HepG2 (cell line): Measurements from ENCODE around the gene CST8. TPM values are rescaled to one million over a fixed set of nuclear protein-coding genes. Genes with fewer than 3 reads are reported as not detected.

Experiments used
- AHR ChIP-seq: IDR thresholded peaks from 2 replicates; pipeline ENCODE4 v1.6.1; 2018; ENCODE audit warnings: missing genetic modification reagents, missing compliant biosample characterization
- CEBPB ChIP-seq: IDR thresholded peaks from 2 replicates; pipeline ENCODE4 v1.6.1; 2011; ENCODE audit warnings: low read depth, low read length, improper control_type of control experiment, borderline replicate concordance
- CENPX ChIP-seq: sonication (generic); formaldehyde crosslinking; IDR thresholded peaks from 2 replicates; pipeline ENCODE4 v1.9.0; 2021; ENCODE audit warnings: mild to moderate bottlenecking, missing genetic modification reagents, moderate library complexity
- DDIT3 ChIP-seq: sonication (generic); formaldehyde crosslinking; IDR thresholded peaks from 2 replicates; pipeline ENCODE4 v1.4.0; 2020; ENCODE audit warnings: mild to moderate bottlenecking, missing genetic modification reagents
- EP300 ChIP-seq, 3 experiments: sonication (generic) in 1 of 3; formaldehyde crosslinking in 1 of 3; IDR thresholded peaks; 2 replicates each; pipeline versions ENCODE4 v1.5.1 to v1.6.1; 2011 to 2020; ENCODE audit warnings: low read depth in 2 of 3, low read length in 2 of 3, borderline replicate concordance in 1 of 3, improper control_type of control experiment in 1 of 3, mild to moderate bottlenecking in 1 of 3, missing genetic modification reagents in 1 of 3, moderate library complexity in 1 of 3
- HINFP ChIP-seq: sonication (generic); formaldehyde crosslinking; IDR thresholded peaks from 2 replicates; pipeline ENCODE4 v1.4.0; 2020; ENCODE audit warnings: low read depth, mild to moderate bottlenecking, missing genetic modification reagents
- KDM2A ChIP-seq: sonication (generic); formaldehyde crosslinking; IDR thresholded peaks from 2 replicates; pipeline ENCODE4 v1.4.0; 2020; ENCODE audit warnings: low read depth, missing genetic modification reagents, borderline replicate concordance
- KDM4B ChIP-seq: sonication (generic); formaldehyde crosslinking; IDR thresholded peaks from 2 replicates; pipeline ENCODE4 v1.4.0; 2020; ENCODE audit warnings: missing genetic modification reagents
- MED1 ChIP-seq: sonication (generic); formaldehyde crosslinking; IDR thresholded peaks from 2 replicates; pipeline ENCODE4 v1.4.0; 2020; ENCODE audit warnings: missing genetic modification reagents
- NFIB ChIP-seq: sonication (generic); formaldehyde crosslinking; IDR thresholded peaks from 2 replicates; pipeline ENCODE4 v1.9.0; 2021; ENCODE audit warnings: missing genetic modification reagents, mild to moderate bottlenecking, borderline replicate concordance
- NR2F6 ChIP-seq, 2 experiments: IDR thresholded peaks; 2 replicates each; pipeline ENCODE4 v1.6.1; 2016; ENCODE audit warnings: antibody characterized with exemption in 1 of 2, mild to moderate bottlenecking in 1 of 2
- RAD21 ChIP-seq: fragments of 450-650 bp; formaldehyde crosslinking; IDR thresholded peaks from 2 replicates; pipeline ENCODE4 v1.5.0; 2020; ENCODE audit warnings: mild to moderate bottlenecking
- SOX13 ChIP-seq, 3 experiments: fragments of 450-650 bp in 1 of 3; sonication (generic) in 1 of 3; formaldehyde crosslinking in 1 of 3; IDR thresholded peaks in 2 of 3; conservative IDR thresholded peaks in 1 of 3; 2 replicates each; pipeline versions ENCODE4 v1.5.0 to v1.6.1; 2016 to 2020; ENCODE audit warnings: antibody characterized with exemption in 1 of 3, mild to moderate bottlenecking in 1 of 3, missing compliant biosample characterization in 1 of 3, missing genetic modification reagents in 1 of 3, moderate library complexity in 1 of 3
- STAG1 ChIP-seq: sonication (generic); formaldehyde crosslinking; IDR thresholded peaks from 2 replicates; pipeline ENCODE4 v1.4.0; 2020; ENCODE audit warnings: missing genetic modification reagents
- TCF7L2 ChIP-seq: IDR thresholded peaks from 2 replicates; pipeline ENCODE4 v1.6.1; 2011; ENCODE audit warnings: mild to moderate bottlenecking, low read depth, low read length, moderate library complexity
- YY1 ChIP-seq: IDR thresholded peaks from 2 replicates; pipeline ENCODE4 v1.6.1; 2011; ENCODE audit warnings: low read length, low read depth, moderate library complexity, mild to moderate bottlenecking; ENCODE audit not compliant: insufficient read depth, insufficient replicate concordance
- ZNF180 ChIP-seq: sonication (generic); formaldehyde crosslinking; IDR thresholded peaks from 2 replicates; pipeline ENCODE4 v1.4.0; 2020; ENCODE audit warnings: low read depth, missing genetic modification reagents, borderline replicate concordance
- ZNF496 ChIP-seq: sonication (generic); formaldehyde crosslinking; IDR thresholded peaks from 2 replicates; pipeline ENCODE4 v1.8.1; 2023; ENCODE audit warnings: mild to moderate bottlenecking, moderate library complexity, missing genetic modification reagents; ENCODE audit not compliant: insufficient replicate concordance
- ZNF780A ChIP-seq: sonication (generic); formaldehyde crosslinking; IDR thresholded peaks from 2 replicates; pipeline ENCODE4 v1.8.0; 2022; ENCODE audit warnings: mild to moderate bottlenecking, missing genetic modification reagents, moderate library complexity
- polyA plus RNA-seq, 8 experiments: library from polyadenylated mRNA; depleted of rRNA in 3 of 8; stranded (reverse) in 7 of 8; unstranded in 1 of 8; fragments of >200 nt; fragmentation: Illumina TruSeq in 4 of 8; extraction: Trizol in 4 of 8; gene quantifications; 2 replicates each; pipeline versions ENCODE4 v1.2.1 to v1.2.3, GENCODE V29; 2011 to 2016; ENCODE audit warnings: low read depth in 4 of 8, missing spikeins in 1 of 8, mixed read lengths in 1 of 8; ENCODE audit not compliant: insufficient read depth in 1 of 8
- total RNA-seq, 5 experiments: library from RNA; depleted of rRNA; stranded (reverse); fragments of >200 nt; fragmentation: Illumina TruSeq; extraction: Trizol; gene quantifications; 2 replicates each; pipeline ENCODE4 v1.2.3, GENCODE V29; 2016; ENCODE audit warnings: low read depth in 1 of 5
- TF ChIP-seq, protein P1 (sequence below): sonication (generic); formaldehyde crosslinking; IDR thresholded peaks from 2 replicates; pipeline ENCODE4 v1.4.0; 2020; ENCODE audit warnings: missing genetic modification reagents

Gene CST8
- total and polyA plus RNA-seq, 2 of the 13 experiments (the other 11 are each of a cell fraction or from before 2014, with no cell fraction given), result not detected

- TF ChIP-seq NR2F6 (IDR thresholded peaks at IDR 0.05), result no peak
- TF ChIP-seq NR2F6 (CRISPR knock-in tag; IDR thresholded peaks at IDR 0.05), result 0 out of 2 replicates have a peak, but pooled peaks have one; percentile 9
- 0 out of 2 replicates have a peak, but pooled peaks have one; percentile 8 for TF ChIP-seq MED1
- peak; percentile 67 for TF ChIP-seq RAD21 (CRISPR knock-in tag)
- TF ChIP-seq STAG1 (CRISPR knock-in tag), result peak; percentile 85
- 0 out of 2 replicates have a peak, but pooled peaks have one; percentile 33 for TF ChIP-seq KDM2A
- no peak for TF ChIP-seq HINFP (CRISPR knock-in tag)
- no peak for TF ChIP-seq ZNF496 (CRISPR knock-in tag)
- TF ChIP-seq KDM4B (CRISPR knock-in tag), result no peak
- peak; percentile 46; the same call in 1 of the 2 replicates for TF ChIP-seq CEBPB
- peak; percentile 58 for TF ChIP-seq YY1
- TF ChIP-seq AHR (CRISPR knock-in tag), result no peak
- TF ChIP-seq ZNF180 (CRISPR knock-in tag), result no peak
- TF ChIP-seq CENPX (CRISPR knock-in tag), result no peak
- TF ChIP-seq ZNF780A, result no peak
- TF ChIP-seq EP300 (IDR thresholded peaks at IDR 0.05; ENCODE audit: low read depth in 2 of 2, low read length in 2 of 2), result 0 out of 4 replicates have a peak, but pooled peaks of 1 of the 2 experiments have one; percentile 7
- no peak for TF ChIP-seq EP300 (CRISPR knock-in tag; IDR thresholded peaks at IDR 0.05; ENCODE audit: borderline replicate concordance)
- TF ChIP-seq, protein P1, sequence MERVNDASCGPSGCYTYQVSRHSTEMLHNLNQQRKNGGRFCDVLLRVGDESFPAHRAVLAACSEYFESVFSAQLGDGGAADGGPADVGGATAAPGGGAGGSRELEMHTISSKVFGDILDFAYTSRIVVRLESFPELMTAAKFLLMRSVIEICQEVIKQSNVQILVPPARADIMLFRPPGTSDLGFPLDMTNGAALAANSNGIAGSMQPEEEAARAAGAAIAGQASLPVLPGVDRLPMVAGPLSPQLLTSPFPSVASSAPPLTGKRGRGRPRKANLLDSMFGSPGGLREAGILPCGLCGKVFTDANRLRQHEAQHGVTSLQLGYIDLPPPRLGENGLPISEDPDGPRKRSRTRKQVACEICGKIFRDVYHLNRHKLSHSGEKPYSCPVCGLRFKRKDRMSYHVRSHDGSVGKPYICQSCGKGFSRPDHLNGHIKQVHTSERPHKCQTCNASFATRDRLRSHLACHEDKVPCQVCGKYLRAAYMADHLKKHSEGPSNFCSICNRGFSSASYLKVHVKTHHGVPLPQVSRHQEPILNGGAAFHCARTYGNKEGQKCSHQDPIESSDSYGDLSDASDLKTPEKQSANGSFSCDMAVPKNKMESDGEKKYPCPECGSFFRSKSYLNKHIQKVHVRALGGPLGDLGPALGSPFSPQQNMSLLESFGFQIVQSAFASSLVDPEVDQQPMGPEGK (CRISPR knock-in tag), result no peak
- TF ChIP-seq DDIT3 (CRISPR knock-in tag), result no peak
- no peak for TF ChIP-seq TCF7L2
- no peak for TF ChIP-seq NFIB (CRISPR knock-in tag)
- no peak for TF ChIP-seq SOX13 (IDR thresholded peaks at IDR 0.05)
- TF ChIP-seq SOX13 (CRISPR knock-in tag; conservative IDR thresholded peaks at IDR 0.05 in 1 of 2, IDR thresholded peaks at IDR 0.05 in 1 of 2), result peak in 1 of 2 experiments; percentile 78; a peak in 1 of 4 replicates
Measured at GRCh38 chr20:23446505-23446904, 44.4 kb upstream of the CST8 start (continued).
